SK-N-SH treated with all-trans-retinoic acid at 6 μM for 48 hours (cell line): ENCODE measurements around the gene FATE1.

Experiments used
- ATAC-seq: fragments of 200-7000 bp; cut with Tn5 transposase; 3 replicates; pipeline ENCODE4 v1.9.1; 2020; ENCODE audit warnings: mild to moderate bottlenecking, moderate library complexity
- CREB5 ChIP-seq: fragments of 250-450 bp; sonication (Bioruptor Pico); IDR thresholded peaks from 2 replicates; pipeline ENCODE4 v1.5.1; 2020; ENCODE audit warnings: low read depth, mild to moderate bottlenecking, moderate library complexity
- CSDC2 ChIP-seq: fragments of 250-450 bp; sonication (Bioruptor Pico); IDR thresholded peaks from 2 replicates; pipeline ENCODE4 v1.5.0; 2020; ENCODE audit warnings: mild to moderate bottlenecking, moderate library complexity
- CSRNP3 ChIP-seq: fragments of 250-450 bp; sonication (Bioruptor Pico); IDR thresholded peaks from 2 replicates; pipeline ENCODE4 v1.5.1; 2021; ENCODE audit warnings: mild to moderate bottlenecking, moderate library complexity
- ESRRG ChIP-seq: fragments of 250-450 bp; sonication (Bioruptor Pico); IDR thresholded peaks from 2 replicates; pipeline ENCODE4 v1.6.1; 2021; ENCODE audit warnings: mild to moderate bottlenecking
- GLIS3 ChIP-seq: fragments of 250-450 bp; sonication (Bioruptor Pico); IDR thresholded peaks from 2 replicates; pipeline ENCODE4 v1.5.0; 2020; ENCODE audit warnings: mild to moderate bottlenecking, moderate library complexity
- ISL1 ChIP-seq: fragments of 250-450 bp; sonication (Bioruptor Pico); IDR thresholded peaks from 2 replicates; pipeline ENCODE4 v2.1.2; 2022; ENCODE audit warnings: mild to moderate bottlenecking, moderate library complexity
- OSR1 ChIP-seq: fragments of 250-450 bp; sonication (Bioruptor Pico); IDR thresholded peaks from 2 replicates; pipeline ENCODE4 v1.8.0; 2022; ENCODE audit warnings: moderate library complexity, mild to moderate bottlenecking, inconsistent platforms
- PATZ1 ChIP-seq: fragments of 250-450 bp; sonication (Bioruptor Pico); IDR thresholded peaks from 2 replicates; pipeline ENCODE4 v1.8.0; 2020; ENCODE audit warnings: mild to moderate bottlenecking, moderate library complexity, borderline replicate concordance
- PPARA ChIP-seq: fragments of 250-450 bp; sonication (Bioruptor Pico); IDR thresholded peaks from 2 replicates; pipeline ENCODE4 v1.5.0; 2020; ENCODE audit warnings: mild to moderate bottlenecking, borderline replicate concordance
- RARB ChIP-seq: fragments of 250-450 bp; sonication (Bioruptor Pico); IDR thresholded peaks from 2 replicates; pipeline ENCODE4 v1.8.0; 2021; ENCODE audit warnings: mild to moderate bottlenecking, moderate library complexity
- SNAI2 ChIP-seq: fragments of 250-450 bp; sonication (Bioruptor Pico); IDR thresholded peaks from 2 replicates; pipeline ENCODE4 v1.5.0; 2020; ENCODE audit warnings: mild to moderate bottlenecking, moderate library complexity
- TCF4 ChIP-seq: fragments of 250-450 bp; sonication (Bioruptor Pico); IDR thresholded peaks from 2 replicates; pipeline ENCODE4 v1.8.0; 2021; ENCODE audit warnings: mild to moderate bottlenecking, moderate library complexity, borderline replicate concordance
- TOX ChIP-seq: fragments of 250-450 bp; sonication (Bioruptor Pico); IDR thresholded peaks from 2 replicates; pipeline ENCODE4 v1.8.0; 2021; ENCODE audit warnings: mild to moderate bottlenecking, moderate library complexity, borderline replicate concordance
- TSHZ2 ChIP-seq: fragments of 250-450 bp; sonication (Bioruptor Pico); IDR thresholded peaks from 2 replicates; pipeline ENCODE4 v1.5.0; 2020; ENCODE audit warnings: mild to moderate bottlenecking, moderate library complexity
- ZC3H10 ChIP-seq: fragments of 250-450 bp; sonication (Bioruptor Pico); IDR thresholded peaks from 2 replicates; pipeline ENCODE4 v1.5.1; 2021; ENCODE audit warnings: mild to moderate bottlenecking, moderate library complexity
- ZFP3 ChIP-seq: fragments of 250-450 bp; sonication (Bioruptor Pico); IDR thresholded peaks from 2 replicates; pipeline ENCODE4 v1.5.0; 2020; ENCODE audit warnings: mild to moderate bottlenecking, moderate library complexity
- ZNF565 ChIP-seq: fragments of 450-650 bp; formaldehyde crosslinking; conservative IDR thresholded peaks from 2 replicates; pipeline ENCODE4 v1.5.0; 2020; ENCODE audit warnings: low read depth, mild to moderate bottlenecking, moderate library complexity
- ZNF70 ChIP-seq: fragments of 450-650 bp; formaldehyde crosslinking; IDR thresholded peaks from 2 replicates; pipeline ENCODE4 v1.5.0; 2020; ENCODE audit warnings: mild to moderate bottlenecking, moderate library complexity
- ZNF8 ChIP-seq: fragments of 450-650 bp; formaldehyde crosslinking; IDR thresholded peaks from 2 replicates; pipeline ENCODE4 v1.5.0; 2020; ENCODE audit warnings: mild to moderate bottlenecking, moderate library complexity

Gene FATE1

GRCh38 chrX:151722241-151722846 is 6.5 kb downstream of the FATE1 start (continued):
- TF ChIP-seq PATZ1 = no peak
- no peak for TF ChIP-seq TCF4

- ATAC-seq = no peak
These were observed 7.4 kb downstream of the FATE1 start for GRCh38 chrX:151723156-151723760.

More at GRCh38 chrX:151723156-151723760, 7.4 kb downstream of the FATE1 start:
- TF ChIP-seq TCF4 = no peak
- no peak for TF ChIP-seq PATZ1
- no peak for TF ChIP-seq ZNF70 (CRISPR knock-in tag)
- TF ChIP-seq ZC3H10 (CRISPR knock-in tag) = no peak
- TF ChIP-seq ISL1 (CRISPR knock-in tag) = no peak
- TF ChIP-seq CSDC2 (CRISPR knock-in tag) = no peak
- TF ChIP-seq CSRNP3 (CRISPR knock-in tag) = no peak
- TF ChIP-seq ZNF565 (CRISPR knock-in tag) = no peak
- TF ChIP-seq ESRRG = no peak
- TF ChIP-seq GLIS3 (CRISPR knock-in tag) = no peak
- no peak for TF ChIP-seq RARB (CRISPR knock-in tag)
- no peak for TF ChIP-seq TSHZ2 (CRISPR knock-in tag)
- TF ChIP-seq ZFP3 (CRISPR knock-in tag) = no peak
- no peak for TF ChIP-seq OSR1 (CRISPR knock-in tag)
- no peak for TF ChIP-seq TOX (CRISPR knock-in tag)
- no peak for TF ChIP-seq ZNF8 (CRISPR knock-in tag)
- no peak for TF ChIP-seq SNAI2 (CRISPR knock-in tag)
- TF ChIP-seq PPARA = no peak
- no peak for TF ChIP-seq CREB5 (CRISPR knock-in tag)
